CD4-positive, alpha-beta T cell treated with Interleukin-4 for 4 hours (primary cell): Measurements from ENCODE around the gene MEI1.
A peak's percentile ranks its signal among the peaks of the same experiment; 100 is the strongest.
"Not testable (repeated sequence)": the region's sequence is repeated elsewhere in the genome, so short reads cannot be mapped to it uniquely, and the experiment has no call there.

Experiments used
- DNase-seq: peaks from one replicate; pipeline ENCODE4 v3.0.0-alpha.2; 2020

MEI1 gene

DNA sequence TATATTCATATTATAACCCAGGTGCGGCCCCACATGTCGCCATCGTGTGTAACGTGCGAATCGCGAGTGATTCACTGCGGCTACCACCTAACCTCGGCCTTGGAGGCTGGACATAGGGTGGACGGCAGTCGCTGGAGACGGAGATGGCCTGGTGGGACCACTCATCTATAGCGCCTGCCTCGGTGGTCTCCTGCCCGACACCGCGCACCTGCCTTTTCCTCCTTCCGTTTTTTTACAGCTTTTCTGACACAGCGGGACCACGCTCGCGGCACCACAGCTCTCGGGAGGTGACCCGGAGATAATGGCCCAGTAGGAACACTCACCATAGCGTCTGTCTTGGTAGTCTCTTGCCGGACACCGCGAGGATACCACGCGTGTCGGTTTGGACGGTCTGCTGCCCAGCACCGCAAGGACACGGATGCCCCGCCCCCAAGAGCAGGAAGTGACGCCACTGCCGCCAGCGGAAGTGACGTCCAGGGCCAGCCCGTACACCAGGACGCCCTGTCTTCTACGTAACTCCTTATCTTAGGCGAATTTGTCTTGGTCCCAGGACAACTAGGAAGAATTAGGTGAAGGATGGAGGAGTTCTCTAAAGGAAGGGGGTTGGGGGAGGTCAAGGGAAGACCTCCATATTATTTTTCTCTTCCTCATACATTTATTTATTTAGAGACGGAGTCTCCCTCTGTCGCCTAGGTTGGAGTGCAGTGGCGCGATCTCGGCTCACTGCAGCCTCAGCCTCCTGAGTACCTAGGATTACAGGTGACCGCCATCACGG, 17.1 kb upstream of the MEI1 start:
- peak; percentile 75 for DNase-seq

GRCh38 chr22:41683052-41683451, 16.3 kb upstream of the MEI1 start:
- no peak for DNase-seq

GRCh38 chr22:41683616-41684015, 15.7 kb upstream of the MEI1 start:
- DNase-seq: no peak

- DNase-seq: no peak
Observed at GRCh38 chr22:41684194-41684593, 15.1 kb upstream of the MEI1 start.

- not testable (repeated sequence) for DNase-seq
Observed at GRCh38 chr22:41686890-41687289, 12.4 kb upstream of the MEI1 start.

- DNase-seq: no peak
Observed at GRCh38 chr22:41687901-41688364, 11.4 kb upstream of the MEI1 start.

GRCh38 chr22:41688365-41689211, 10.7 kb upstream of the MEI1 start, which contains the start of gene SNU13:
TSS of gene SNU13 (minus strand) at chr22:41688867. CDS start at chr22:41688796, 71 bp downstream.
- DNase-seq: peak; percentile 89

DNA sequence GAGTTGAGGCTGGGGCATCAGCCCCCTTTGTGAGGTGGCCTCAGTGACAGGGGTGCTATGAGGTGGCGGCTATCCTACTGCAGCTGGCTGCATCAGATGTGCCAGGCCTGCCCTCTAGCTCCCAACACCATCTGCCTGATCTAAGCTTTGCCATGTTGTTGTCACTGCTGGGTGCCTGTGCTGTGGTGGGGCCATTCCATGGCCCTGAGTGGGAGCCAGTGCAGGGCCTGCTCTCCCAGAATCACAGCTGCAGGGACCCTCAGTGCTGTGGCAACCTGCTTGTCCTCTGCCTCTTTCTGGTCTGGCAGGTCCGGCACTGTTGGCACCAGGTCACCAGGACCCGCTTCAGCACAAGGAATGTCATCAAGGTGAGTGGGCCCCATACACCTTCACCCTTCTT, 8.8 kb upstream of the MEI1 start:
- no peak for DNase-seq

- no peak for DNase-seq
Observed at GRCh38 chr22:41695211-41695610, 4.1 kb upstream of the MEI1 start.

DNA sequence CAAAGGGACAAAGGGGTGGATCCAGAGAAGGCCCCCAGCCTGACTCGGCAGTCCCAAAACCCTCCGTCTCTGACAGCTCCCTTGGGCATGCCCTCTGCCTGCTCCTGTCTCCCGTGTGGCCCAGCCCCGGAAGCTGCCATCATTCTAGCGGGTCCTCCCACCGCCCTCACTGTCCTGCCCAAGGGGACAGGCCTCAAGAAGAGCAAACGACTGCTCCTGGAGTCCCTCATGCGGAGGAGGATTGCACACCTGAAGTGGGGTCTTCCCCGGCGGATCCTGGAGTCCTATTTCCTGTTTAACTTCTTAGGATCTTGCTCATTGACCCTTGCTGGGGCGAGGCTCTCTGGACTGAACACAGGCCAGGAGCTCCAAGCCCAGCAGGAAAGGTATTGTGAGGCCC, 2.6 kb upstream of the MEI1 start:
- no peak for DNase-seq

- DNase-seq: peak; percentile 82
Observed at GRCh38 chr22:41697126-41697775, 2.1 kb upstream of the MEI1 start.

- no peak for DNase-seq
Observed at GRCh38 chr22:41700108-41700364, 733 bp downstream of the MEI1 start.

DNA sequence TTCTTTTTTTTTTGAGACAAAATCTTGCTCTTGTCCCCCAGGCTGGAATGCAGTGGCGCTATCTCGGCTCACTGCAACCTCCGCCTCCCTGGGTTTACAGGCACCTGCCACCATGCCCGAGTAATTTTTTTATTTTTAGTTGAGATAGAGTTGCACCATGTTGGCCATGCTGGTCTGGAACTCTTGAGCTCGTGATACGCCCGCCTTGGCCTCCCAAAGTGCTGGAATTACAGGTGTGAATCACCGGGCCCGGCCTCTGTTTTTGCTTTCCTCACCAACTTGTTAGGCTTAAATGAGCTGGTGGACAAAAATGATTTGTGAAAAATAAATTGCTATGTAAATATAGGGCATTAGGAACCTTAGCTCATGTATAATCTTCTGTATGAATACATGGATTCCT, 3.5 kb downstream of the MEI1 start:
- no peak for DNase-seq

DNA sequence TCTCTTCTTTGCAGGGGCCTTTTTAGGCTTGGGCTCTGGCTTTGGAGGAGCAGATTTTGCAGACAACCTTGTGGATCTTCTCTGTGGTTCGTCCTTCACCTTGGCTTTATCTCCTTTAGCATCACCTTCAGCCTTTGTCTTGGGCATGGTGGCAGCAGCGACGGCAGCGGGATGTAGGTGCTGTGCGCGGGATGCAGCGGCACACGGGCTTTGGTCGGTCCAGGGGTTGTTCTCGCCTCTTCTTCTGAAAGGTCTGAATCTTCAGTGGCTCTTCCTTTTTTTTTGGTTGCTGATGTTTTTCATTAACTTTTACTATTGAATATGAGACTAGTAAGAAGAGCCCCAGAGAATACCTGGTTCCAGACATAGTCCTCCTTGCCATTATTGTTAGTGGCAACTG, 10.0 kb downstream of the MEI1 start:
- DNase-seq: no peak

DNA sequence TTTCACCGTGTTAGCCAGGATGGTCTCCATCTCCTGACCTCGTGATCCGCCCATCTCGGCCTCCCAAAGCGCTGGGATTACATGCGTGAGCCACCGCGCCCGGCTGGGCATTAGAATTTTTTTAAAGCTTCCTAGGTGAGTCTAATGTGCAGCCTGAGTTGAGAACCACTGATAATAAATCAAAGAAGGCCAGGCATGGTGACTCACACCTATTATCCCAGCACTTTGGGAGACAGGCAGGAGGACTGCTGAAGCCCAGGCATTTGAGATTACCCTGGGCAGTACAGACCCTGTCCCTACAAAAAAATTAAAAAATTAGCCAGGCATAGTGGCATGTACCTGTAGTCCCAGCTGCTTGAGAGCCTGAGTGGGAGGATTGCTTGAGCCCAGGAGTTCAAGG, 13.7 kb downstream of the MEI1 start:
- no peak for DNase-seq

GRCh38 chr22:41722496-41722895, 23.2 kb downstream of the MEI1 start:
- no peak for DNase-seq

- no peak for DNase-seq
Observed at GRCh38 chr22:41725510-41726110, 26.3 kb downstream of the MEI1 start.

- DNase-seq: no peak
Observed at GRCh38 chr22:41731609-41732008, 32.3 kb downstream of the MEI1 start.

DNA sequence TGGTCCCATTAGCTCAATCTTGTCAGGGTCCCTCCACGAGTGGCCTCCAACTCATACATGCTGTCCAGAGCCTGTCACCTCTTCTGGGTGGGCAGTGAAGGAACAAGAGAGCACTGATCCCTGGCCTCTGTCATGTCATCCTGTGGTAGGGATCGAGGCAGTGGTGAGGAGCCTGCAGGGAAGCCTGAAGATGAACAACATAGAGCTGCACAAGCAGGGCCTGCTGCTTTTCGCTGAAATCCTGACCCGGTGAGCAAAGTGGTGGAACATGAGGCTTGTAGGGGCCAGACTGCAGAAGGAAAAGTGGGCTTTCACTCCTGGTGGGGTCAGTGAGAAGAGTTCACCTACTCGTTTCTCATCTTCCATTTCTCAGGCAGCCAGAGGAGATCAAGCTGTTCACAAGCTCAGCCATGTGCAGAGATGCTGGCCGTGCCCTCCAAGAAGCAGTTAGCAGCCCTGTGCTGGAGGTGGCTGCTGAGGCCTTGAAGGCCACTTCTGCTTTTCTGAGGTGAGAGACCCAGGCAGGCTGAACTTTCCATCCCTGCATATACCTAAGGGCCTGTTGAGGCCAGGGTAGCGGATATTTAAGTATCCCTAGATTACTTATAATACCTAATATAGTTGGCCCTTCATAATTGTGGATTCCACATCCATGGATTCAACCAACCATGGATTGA, 32.9 kb downstream of the MEI1 start:
- DNase-seq: no peak

- not testable (repeated sequence) for DNase-seq
Observed at GRCh38 chr22:41733241-41733640, 33.9 kb downstream of the MEI1 start.

DNA sequence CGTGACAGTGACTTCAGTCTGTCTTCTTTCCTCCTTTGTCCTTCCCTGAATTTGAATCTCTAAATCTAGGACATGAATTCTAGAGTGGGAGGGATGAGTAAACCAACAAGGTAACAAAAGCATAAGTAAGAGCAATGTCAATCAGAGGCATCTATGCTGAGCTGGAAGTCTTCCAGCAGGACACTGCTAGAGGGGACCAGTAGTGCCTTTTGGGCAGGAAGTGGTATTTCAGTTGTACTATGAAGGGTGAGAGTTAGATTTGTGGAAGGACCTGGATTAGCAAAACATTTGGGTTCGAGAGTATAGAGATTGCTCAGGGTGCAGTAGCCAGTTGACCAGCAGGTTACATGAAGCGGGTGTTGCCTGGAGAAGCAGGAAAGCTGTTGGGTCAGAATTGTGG, 40.3 kb downstream of the MEI1 start:
- no peak for DNase-seq

- no peak for DNase-seq
Observed at GRCh38 chr22:41742918-41743317, 43.6 kb downstream of the MEI1 start.

GRCh38 chr22:41745968-41746367, 46.7 kb downstream of the MEI1 start:
- DNase-seq: no peak
